Activated CD8-positive, alpha-beta T cell treated with anti-CD3 and anti-CD28 coated beads for 36 hours (primary cell): ENCODE data around the gene DUSP16. TPM values are rescaled to one million over a fixed set of nuclear protein-coding genes. Genes with fewer than 3 reads are reported as not detected.

ENCODE experiments used
- ATAC-seq: fragments of 200-7000 bp; cut with Tn5 transposase; one replicate; pipeline ENCODE4 v1.10.0; 2021; ENCODE audit warnings: mild to moderate bottlenecking, moderate library complexity
- CTCF ChIA-PET: fragments of 350-600 bp; sonication (Branson Sonifier 250); formaldehyde crosslinking; loops from one replicate; lab custom pipeline; 2021; ENCODE audit warnings: antibody characterized with exemption; lab: Charles Lee
- POLR2A ChIA-PET: fragments of 350-600 bp; sonication (Branson Sonifier 250); formaldehyde crosslinking; loops from one replicate; lab custom pipeline; 2021; ENCODE audit warnings: antibody characterized with exemption; lab: Charles Lee
- DNase-seq: peaks from one replicate; pipeline ENCODE4 v3.0.0-alpha.2; 2020
- H3K27ac Mint-ChIP-seq: one replicate; pipeline ENCODE4 v1.8.0; 2021; ENCODE audit warnings: mild to moderate bottlenecking, mixed read lengths
- H3K27me3 Mint-ChIP-seq: one replicate; pipeline ENCODE4 v1.8.0; 2021; ENCODE audit warnings: mixed read lengths
- H3K36me3 Mint-ChIP-seq: one replicate; pipeline ENCODE4 v1.8.0; 2021; ENCODE audit warnings: low read depth, mixed read lengths
- H3K4me1 Mint-ChIP-seq: one replicate; pipeline ENCODE4 v1.8.0; 2021; ENCODE audit warnings: low read depth, mixed read lengths
- H3K4me3 Mint-ChIP-seq: one replicate; pipeline ENCODE4 v1.8.0; 2021; ENCODE audit warnings: mild to moderate bottlenecking, moderate library complexity, mixed read lengths
- H3K9me3 Mint-ChIP-seq: one replicate; pipeline ENCODE4 v1.8.0; 2021; ENCODE audit warnings: mixed read lengths
- intact Hi-C: fragments of 100-400 bp; cut with micrococcal nuclease; formaldehyde crosslinking; loops from one replicate; pipeline ENCODE4 v1.10.0; 2022
- total RNA-seq, 2 experiments: library from RNA; stranded (reverse); gene quantifications; one replicate each; pipeline ENCODE4 v1.2.3, GENCODE V29; 2021
- TF ChIP-seq, protein P1 (sequence below): fragments of 200-600 bp; IDR thresholded peaks from one replicate; pipeline ENCODE4 v1.8.0; 2022; ENCODE audit warnings: antibody characterized with exemption, mild to moderate bottlenecking

DUSP16 gene
- total RNA-seq, 2 experiments from 2014 or later = 28.2 to 30.2 TPM

- DNase-seq = no peak
- no peak overlapping the region for H3K27ac Mint-ChIP-seq
- peaks cover 19% of the 10 kb centered on the region for H3K36me3 Mint-ChIP-seq
- no peak for ATAC-seq
- H3K4me1 Mint-ChIP-seq = peaks cover 29% of the 10 kb centered on the region
- TF ChIP-seq, protein P1, sequence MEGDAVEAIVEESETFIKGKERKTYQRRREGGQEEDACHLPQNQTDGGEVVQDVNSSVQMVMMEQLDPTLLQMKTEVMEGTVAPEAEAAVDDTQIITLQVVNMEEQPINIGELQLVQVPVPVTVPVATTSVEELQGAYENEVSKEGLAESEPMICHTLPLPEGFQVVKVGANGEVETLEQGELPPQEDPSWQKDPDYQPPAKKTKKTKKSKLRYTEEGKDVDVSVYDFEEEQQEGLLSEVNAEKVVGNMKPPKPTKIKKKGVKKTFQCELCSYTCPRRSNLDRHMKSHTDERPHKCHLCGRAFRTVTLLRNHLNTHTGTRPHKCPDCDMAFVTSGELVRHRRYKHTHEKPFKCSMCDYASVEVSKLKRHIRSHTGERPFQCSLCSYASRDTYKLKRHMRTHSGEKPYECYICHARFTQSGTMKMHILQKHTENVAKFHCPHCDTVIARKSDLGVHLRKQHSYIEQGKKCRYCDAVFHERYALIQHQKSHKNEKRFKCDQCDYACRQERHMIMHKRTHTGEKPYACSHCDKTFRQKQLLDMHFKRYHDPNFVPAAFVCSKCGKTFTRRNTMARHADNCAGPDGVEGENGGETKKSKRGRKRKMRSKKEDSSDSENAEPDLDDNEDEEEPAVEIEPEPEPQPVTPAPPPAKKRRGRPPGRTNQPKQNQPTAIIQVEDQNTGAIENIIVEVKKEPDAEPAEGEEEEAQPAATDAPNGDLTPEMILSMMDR = no peak
- no peak overlapping the region for H3K4me3 Mint-ChIP-seq
- intact Hi-C loops = no loop called here
- H3K27me3 Mint-ChIP-seq = no peaks in the 10 kb centered on the region
- CTCF ChIA-PET = interaction anchor here (1.0 to 2.3 kb wide), 4 partner anchors 11 to 43 kb away, joined by 3 to 7 read pairs (median 3); partner anchors contain the start of gene DUSP16
- POLR2A ChIA-PET = interaction anchor here (1.2 kb wide), 1 partner anchor 97 kb away, joined by 4 read pairs; no protein-coding TSS in a partner anchor
- H3K9me3 Mint-ChIP-seq = no peaks in the 10 kb centered on the region
Measured at GRCh38 chr12:12548713-12549112, 13.9 kb downstream of the DUSP16 start.

DNA sequence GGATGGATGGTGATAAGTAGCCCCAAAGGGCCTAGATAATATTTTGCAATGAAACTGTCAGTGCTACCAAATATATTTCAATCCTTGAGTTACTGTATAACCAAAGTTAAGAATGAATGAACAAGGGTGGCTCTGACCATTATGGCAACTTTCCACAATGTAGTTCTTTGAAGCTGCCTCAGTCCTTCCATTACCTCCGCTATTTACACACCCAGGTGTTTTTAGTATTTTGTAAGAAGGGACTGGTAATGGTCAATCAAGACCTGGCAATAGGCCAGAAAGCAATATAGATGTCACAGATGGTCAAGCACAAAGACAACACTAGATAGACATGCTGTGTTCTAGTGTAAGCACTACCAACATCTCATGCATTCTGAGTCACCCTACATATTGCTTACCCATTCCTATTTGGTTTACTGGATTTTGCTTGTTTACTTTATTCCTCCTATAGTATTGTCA, 16.3 kb downstream of the DUSP16 start:
- no peaks in the 10 kb centered on the region for H3K27me3 Mint-ChIP-seq
- DNase-seq (no peak), ATAC-seq (no peak)
- CTCF ChIA-PET = no interaction called here
- H3K9me3 Mint-ChIP-seq = no peaks in the 10 kb centered on the region
- TF ChIP-seq, protein P1 = no peak
- H3K4me1 Mint-ChIP-seq = peaks cover 32% of the 10 kb centered on the region
- intact Hi-C loops = no loop called here
- H3K4me3 Mint-ChIP-seq = no peak overlapping the region
- POLR2A ChIA-PET = no interaction called here
- H3K36me3 Mint-ChIP-seq = peaks cover 15% of the 10 kb centered on the region
- no peak overlapping the region for H3K27ac Mint-ChIP-seq

DNA sequence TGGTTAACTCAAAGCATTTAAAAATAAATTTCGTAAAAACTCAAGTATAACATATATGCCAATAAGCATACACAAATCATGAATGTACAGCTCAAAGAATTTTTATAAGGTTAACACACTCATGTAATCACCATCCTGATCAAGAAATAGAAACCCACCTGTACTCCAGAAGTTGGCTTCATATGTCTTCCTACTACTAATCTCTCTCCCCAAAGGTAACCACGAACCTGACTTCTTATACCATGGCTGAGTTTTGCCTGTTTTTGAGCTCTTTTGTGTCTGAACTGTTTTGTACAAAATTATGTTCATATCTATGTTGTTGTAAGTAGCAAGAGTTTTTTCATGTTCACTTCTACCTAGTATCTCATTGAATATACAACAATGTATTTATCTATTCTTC, 18.7 kb downstream of the DUSP16 start:
- ChIA-PET POLR2A (interaction anchor here (0.9 to 1.2 kb wide), 2 partner anchors 9 to 14 kb away, joined by 3 to 5 read pairs; no protein-coding TSS in a partner anchor), CTCF (interaction anchor here (1.0 to 1.5 kb wide), 4 partner anchors 11 to 90 kb away, joined by 3 to 6 read pairs (median 4); no protein-coding TSS in a partner anchor)
- Mint-ChIP-seq H3K27ac (peak overlapping the region; percentile 13), H3K4me1 (peaks cover 34% of the 10 kb centered on the region), H3K4me3 (no peak overlapping the region), H3K27me3 (no peaks in the 10 kb centered on the region), H3K36me3 (peaks cover 18% of the 10 kb centered on the region), H3K9me3 (no peaks in the 10 kb centered on the region)
- intact Hi-C loops = no loop called here
- ATAC-seq (no peak), DNase-seq (no peak)
- TF ChIP-seq, protein P1 = no peak

- POLR2A ChIA-PET = interaction anchor here (1.1 kb wide), 1 partner anchor 16 kb away, joined by 3 read pairs; no protein-coding TSS in a partner anchor
- intact Hi-C loops = no loop called here
- no peaks in the 10 kb centered on the region for H3K9me3 Mint-ChIP-seq
- peaks cover 32% of the 10 kb centered on the region for H3K4me1 Mint-ChIP-seq
- no peaks in the 10 kb centered on the region for H3K27me3 Mint-ChIP-seq
- ATAC-seq = no peak
- TF ChIP-seq, protein P1 = no peak
- CTCF ChIA-PET = no interaction called here
- DNase-seq = no peak
- no peak overlapping the region for H3K27ac Mint-ChIP-seq
- H3K36me3 Mint-ChIP-seq = peaks cover 18% of the 10 kb centered on the region
- no peak overlapping the region for H3K4me3 Mint-ChIP-seq
Measured at GRCh38 chr12:12542964-12543363, 19.7 kb downstream of the DUSP16 start.

GRCh38 chr12:12542286-12542685, 20.4 kb downstream of the DUSP16 start:
- POLR2A ChIA-PET = interaction anchor here (1.1 kb wide), 1 partner anchor 17 kb away, joined by 3 read pairs; no protein-coding TSS in a partner anchor
- ATAC-seq (no peak), DNase-seq (no peak)
- intact Hi-C loops = no loop called here
- Mint-ChIP-seq H3K4me1 (peaks cover 30% of the 10 kb centered on the region), H3K4me3 (no peak overlapping the region), H3K36me3 (peaks cover 18% of the 10 kb centered on the region), H3K27me3 (no peaks in the 10 kb centered on the region), H3K9me3 (no peaks in the 10 kb centered on the region), H3K27ac (no peak overlapping the region)
- CTCF ChIA-PET = no interaction called here
- TF ChIP-seq, protein P1 = no peak
